Erythroblast (primary cell): ENCODE results near the gene RBM23.
"Not testable (repeated sequence)": the region's sequence is repeated elsewhere in the genome, so short reads cannot be mapped to it uniquely, and the experiment has no call there.

Experiments used
- DNase-seq, 2 experiments: peaks; one replicate each; lab custom pipeline; 2025; lab: John Stamatoyannopoulos, UW
- GATA1 ChIP-seq: IDR thresholded peaks from 2 replicates; pipeline ENCODE4 v1.6.1; 2011; ENCODE audit warnings: low read depth, mild to moderate bottlenecking, control low read depth, low read length, moderate library complexity
- POLR2A ChIP-seq: IDR thresholded peaks from 2 replicates; pipeline ENCODE4 v1.6.1; 2011; ENCODE audit warnings: mild to moderate bottlenecking, low read length

Gene RBM23

DNA sequence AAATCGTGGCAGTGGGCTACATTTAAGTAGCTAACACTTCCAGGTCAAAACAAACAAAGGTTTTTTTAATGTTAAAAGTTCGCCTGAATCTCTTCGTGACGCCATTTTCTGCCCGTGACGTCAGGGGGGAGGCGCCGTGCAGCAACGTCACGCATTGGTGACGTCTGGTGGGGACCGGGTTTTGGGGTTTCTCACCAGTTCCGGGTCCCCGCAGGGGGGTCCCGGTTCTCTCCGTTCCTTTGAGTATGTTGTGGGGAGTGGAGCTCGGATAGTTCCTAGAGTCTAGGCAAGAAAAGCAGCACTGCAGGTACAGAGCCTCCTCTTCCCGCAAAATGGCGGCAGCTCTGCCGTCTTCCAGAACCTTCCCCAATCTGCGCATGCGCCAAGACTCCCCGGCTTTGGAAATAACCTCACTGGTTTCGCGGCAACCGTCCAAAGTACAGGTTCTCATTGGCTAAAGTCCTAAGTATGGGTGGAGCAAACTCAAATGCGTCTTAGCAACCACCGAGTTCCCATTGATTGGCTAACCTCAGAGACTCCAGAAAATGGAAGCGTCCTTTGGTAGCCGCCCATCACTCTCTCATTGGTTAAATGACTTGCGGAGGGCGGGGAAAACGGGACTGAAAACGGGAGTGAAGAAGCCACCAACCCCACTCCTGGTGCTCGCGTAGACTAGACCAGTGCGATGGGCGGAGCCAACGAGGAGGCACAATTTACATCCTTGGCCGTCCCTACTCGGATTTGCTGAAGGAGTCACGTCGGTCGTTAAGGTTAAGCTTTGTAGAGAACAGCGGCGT is at the start of gene RBM23:
RBM23 (minus strand) TSS at position 346 of the 797 bp plus-strand sequence.
- peak; percentile 100 for DNase-seq
- TF ChIP-seq POLR2A (peak; percentile 92), GATA1 (no peak)

DNA sequence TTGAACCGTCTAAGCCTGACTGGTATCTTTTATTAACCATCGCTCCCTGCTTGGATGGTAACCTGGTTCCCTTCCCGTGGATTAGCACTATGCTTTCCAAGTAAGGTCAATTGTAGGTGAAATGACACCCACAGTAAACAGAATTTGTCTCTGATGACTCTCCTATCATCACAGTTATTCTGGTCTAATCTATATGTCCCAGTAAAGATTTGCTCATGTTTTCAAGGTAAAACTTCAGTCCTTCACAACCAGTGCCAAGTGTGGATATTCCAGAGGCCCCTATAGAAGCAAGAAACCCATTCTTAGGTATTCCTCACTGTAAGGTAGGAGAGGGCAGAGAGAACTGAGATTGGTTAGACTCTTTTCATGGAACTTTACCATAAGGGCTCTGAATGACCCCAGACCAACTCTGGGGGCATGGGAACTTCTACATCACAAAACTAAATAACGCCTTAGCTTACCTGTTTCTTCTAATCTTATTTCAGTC is 47.9 kb upstream of the RBM23 start:
- no peak for DNase-seq
- no peak for TF ChIP-seq POLR2A
- no peak for TF ChIP-seq GATA1

DNA sequence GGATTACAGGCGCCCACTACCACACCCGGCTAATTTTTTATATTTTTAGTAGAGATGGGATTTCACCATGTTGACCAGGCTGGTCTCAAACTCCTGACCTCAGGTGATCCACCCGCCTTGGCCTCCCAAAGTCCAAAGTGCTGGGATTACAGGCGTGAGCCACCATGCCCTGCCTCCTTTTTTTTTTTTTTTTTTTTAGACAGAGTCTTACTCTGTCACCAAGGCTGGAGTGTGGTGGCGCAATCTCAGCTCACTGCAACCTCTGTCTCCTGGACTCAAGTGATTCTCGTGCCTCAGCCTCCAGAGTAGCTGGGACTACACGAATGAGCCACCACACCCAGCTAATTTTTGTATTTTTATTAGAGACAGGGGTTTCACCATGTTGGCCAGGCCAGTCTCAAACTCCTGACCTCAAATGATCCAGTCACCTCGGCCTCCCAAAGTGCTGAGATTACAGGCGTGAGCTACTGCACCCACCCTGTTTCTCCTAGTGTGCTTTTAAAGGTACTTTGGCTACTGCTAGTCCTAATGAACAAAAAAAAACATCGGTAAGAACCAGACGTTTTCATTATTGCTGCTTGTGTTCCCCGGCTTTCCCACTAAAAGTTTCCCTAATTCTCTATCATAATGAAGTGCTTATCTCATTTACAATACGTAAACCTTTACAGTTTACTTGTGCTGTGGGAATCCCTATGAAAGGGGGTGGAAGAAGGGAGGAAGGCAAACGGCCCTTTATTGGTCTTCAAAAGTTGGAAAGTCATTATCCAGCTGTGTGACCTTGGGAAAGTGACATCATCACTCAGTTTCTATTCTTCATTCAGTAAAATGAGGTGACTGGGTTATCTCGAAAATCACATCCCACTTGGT is 47.2 kb upstream of the RBM23 start:
- not testable (repeated sequence) for DNase-seq

DNA sequence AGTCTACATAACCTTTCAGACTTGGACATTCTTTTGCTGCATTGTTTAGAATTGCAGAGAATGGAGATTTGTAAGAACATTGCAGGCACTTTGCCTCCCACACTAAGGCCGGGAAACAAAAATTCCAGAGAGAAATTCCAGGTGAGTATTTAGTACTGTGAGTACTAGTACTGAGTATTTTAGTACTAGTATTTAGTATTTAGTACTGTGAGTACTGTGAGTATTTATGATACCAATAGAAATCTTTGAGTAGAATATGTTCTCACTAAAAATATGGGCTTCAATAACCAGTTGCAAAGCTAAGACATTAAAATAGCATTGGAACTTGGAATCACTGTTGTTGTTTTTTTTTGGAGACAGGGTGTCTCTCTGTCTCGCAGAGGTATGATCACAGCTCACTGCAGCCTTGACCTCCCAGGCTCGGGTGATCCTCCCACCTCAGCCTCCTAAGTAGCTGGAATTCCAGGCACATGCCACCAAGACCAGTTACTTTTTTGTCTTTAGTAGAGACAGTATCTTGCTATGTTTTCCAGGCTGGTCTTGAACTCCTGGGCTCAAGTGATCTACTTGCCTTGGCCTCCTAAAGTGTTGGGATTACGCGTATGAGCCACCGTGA is 43.2 kb upstream of the RBM23 start:
- DNase-seq, result no peak
- TF ChIP-seq GATA1 (no peak), POLR2A (no peak)

DNA sequence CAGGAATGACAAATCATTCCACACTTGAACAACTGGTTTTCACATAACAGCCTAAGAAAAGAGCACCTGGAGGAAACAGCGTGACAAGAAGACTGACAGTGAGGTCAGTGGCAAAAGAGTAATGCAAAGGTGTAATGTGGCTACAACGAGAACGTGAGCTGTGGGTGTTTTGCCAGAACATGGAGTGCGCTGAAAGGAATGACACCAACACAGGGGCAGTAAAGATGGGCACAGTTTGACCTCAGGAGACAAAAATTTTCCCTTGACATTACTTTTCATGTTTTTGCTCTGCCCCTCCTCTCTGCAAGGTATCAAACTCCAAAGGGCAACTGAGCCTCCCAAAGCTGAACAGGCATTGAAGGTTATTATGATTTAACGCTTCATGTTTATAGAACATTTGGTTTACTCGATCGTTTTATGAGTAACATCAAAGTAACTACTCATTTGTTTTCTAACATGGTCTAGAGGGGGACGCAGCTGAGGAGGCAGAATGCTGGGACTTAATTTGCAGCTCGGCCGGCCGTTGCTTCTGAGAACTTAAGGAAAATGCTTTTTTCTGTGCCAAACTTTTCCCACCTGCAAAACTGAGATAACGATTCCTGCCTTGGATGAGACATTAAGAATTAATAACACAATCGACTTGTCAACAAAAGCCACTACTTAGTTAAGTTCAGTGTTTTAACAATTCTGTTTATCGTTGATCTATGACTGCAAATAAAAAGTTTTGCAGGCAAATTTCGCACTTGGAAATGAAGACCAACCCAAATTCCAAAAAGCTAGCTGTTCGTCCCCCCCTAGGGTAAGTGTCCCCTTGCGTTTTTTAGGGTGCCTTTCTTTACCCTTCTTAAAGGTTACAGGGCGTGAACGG is 37.0 kb upstream of the RBM23 start:
- DNase-seq, result peak; percentile 66 to 67
- no peak for TF ChIP-seq POLR2A
- TF ChIP-seq GATA1, result no peak

DNA sequence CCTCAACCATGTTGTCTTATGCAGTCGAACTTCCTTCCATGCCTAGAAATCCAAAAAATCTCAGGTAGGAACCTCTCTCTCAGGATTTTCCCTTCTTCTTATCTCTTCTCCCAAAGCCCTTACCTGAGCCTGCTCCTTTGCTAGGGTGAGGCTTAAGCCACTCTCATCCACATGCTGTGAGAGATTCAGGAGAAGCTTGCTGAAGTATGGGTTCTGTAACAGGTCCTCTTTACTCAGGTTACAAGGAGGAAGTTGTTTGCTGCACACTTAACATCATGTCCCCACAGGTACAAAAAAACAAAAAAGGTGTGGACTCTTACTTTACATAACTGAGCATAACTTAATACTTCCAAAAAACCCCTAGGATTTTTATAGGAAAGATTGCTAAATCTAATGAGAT is 33.5 kb upstream of the RBM23 start:
- TF ChIP-seq POLR2A (no peak), GATA1 (no peak)
- no peak for DNase-seq

DNA sequence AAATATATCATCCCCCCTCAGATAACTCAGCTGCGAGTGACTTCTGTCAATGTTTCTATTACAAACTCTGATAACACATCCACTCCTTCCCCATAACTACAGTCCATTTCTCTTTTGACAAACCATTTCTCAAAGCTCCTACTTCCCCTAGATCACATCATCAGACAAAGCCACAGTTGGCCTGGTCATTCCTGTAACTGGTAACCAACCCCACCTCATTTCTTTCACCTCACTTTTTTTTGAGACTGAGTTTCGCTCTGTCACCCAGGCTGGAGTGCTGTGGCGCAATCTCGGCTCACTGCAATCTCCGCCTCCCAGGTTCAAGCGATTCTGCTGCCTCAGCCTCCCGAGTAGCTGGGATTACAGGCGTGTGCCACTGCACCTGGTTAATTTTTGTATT is 32.8 kb upstream of the RBM23 start:
- DNase-seq, result not testable (repeated sequence)

DNA sequence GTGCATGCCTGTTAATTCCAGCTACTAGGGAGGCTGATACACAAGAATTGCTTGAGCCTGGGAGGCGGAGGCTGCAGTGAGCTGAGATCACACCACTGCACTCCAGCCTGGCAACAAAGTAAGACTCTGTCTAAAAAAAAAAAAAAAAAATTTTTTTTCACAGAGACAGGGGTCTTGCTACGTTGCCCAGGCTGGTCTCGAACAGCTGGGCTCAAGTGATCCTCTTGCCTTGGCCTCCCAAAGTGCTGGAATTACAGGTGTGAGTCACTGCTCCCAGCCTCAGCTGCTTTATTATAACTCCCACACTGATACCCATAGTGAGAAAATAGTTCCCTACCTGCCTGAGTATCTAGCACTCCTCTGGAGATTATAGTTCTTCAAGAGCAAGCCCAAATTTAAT is 26.7 kb upstream of the RBM23 start:
- TF ChIP-seq POLR2A (no peak), GATA1 (no peak)
- DNase-seq, result no peak

DNA sequence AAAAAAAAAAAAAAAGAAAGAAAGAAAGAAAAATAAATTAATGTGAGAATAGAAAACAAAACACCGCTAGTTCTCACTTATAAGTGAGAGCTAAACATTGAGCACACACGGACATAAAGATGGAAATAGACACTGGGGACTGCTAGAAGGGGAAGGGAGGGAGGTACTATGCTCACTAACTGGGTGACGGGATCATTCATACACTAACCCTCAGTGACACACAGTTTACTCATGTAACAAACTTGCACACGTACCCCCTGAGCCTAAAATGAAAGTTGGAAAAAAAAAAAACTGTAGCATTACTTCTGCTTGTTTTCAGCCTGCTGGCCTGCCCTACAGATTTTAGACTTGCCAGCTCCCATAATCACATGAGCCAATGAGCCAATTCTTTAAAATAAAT is 20.7 kb upstream of the RBM23 start:
- no peak for TF ChIP-seq GATA1
- TF ChIP-seq POLR2A, result no peak
- DNase-seq, result no peak

DNA sequence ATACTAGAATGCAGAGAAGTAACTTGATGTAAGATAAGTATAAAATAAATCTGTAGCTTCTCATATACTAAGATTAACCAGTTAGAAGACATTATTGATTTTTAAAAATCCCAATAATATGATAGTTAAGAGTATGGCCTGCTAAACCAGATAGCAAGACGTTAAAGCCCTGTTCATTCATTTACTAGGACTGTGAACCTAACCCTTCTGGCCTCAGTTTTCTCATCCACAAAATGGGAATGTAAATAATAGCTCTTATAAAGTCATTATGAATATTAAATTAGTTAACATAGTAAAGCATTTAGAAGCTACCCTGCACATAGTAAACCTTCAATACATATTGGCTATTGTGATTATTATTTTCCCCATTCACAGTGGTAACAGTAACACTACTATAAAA is 16.2 kb upstream of the RBM23 start:
- no peak for DNase-seq
- TF ChIP-seq POLR2A, result no peak
- no peak for TF ChIP-seq GATA1

DNA sequence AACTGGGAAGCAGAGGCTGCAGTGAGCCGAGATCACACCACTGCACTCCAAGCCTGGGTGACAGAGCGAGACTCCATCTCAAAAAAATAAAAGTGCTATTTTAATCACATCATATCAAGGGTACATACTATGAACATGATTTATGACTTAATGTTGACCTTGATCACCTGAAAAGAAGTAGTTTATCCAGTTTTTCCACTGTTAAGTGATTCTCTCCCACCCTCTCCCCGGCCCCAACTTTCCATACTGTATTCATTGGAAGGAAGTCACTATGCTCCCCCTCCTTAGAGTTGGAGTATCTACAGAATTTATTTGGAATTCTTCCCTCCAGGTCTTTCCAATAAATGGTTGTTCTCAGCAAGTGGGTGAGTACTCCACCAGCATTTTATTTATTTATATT is 13.2 kb upstream of the RBM23 start:
- no peak for DNase-seq
- TF ChIP-seq POLR2A (no peak), GATA1 (no peak)

DNA sequence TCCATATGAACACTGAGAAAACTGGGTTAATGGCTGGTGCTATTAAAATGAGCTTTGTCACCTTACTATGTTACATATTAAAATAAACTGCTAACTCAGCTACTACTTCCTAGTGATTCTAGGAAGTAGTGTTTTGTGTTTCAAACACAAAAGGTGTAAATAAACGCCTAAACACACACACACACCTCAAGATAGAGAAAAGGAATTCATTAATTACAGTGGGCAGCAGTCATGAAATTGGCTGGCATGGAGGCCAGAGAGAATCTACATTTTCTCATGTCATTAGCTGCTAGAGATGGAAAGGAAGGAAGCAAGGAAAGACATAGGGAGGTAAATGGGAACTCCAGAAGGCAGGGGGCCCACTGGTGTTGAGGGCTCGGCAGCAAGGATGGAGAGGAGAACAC is 11.0 kb upstream of the RBM23 start:
- DNase-seq, result no peak
- TF ChIP-seq POLR2A (no peak), GATA1 (no peak)
